SK-N-SH (cell line): ENCODE results near the gene FBXO33.

Experiments used
- EP300 ChIP-seq, 2 experiments: IDR thresholded peaks; 2 replicates each; pipeline versions ENCODE4 v1.4.0 to v1.6.1; 2012; ENCODE audit warnings: borderline replicate concordance in 1 of 2, low read depth in 1 of 2, low read length in 1 of 2
- GABPA ChIP-seq: IDR thresholded peaks from 2 replicates; pipeline ENCODE4 v1.4.0; 2012; ENCODE audit warnings: low read depth, mild to moderate bottlenecking
- JUND ChIP-seq: IDR thresholded peaks from 2 replicates; pipeline ENCODE4 v1.4.0; 2012
- POLR2AphosphoS5 ChIP-seq: IDR thresholded peaks from 2 replicates; pipeline ENCODE4 v1.6.1; 2012; ENCODE audit warnings: low read depth, low read length
- YY1 ChIP-seq: IDR thresholded peaks from 2 replicates; pipeline ENCODE4 v1.4.0; 2012; ENCODE audit warnings: low read depth, mild to moderate bottlenecking
- TF ChIP-seq, protein P1 (sequence below): IDR thresholded peaks from 2 replicates; pipeline ENCODE4; 2012
- TF ChIP-seq, protein P2 (sequence below): fragments of 200-600 bp; sonication (generic); IDR thresholded peaks from 2 replicates; pipeline ENCODE4 v1.6.1; 2017; ENCODE audit warnings: antibody characterized with exemption, mild to moderate bottlenecking, moderate library complexity

DNA sequence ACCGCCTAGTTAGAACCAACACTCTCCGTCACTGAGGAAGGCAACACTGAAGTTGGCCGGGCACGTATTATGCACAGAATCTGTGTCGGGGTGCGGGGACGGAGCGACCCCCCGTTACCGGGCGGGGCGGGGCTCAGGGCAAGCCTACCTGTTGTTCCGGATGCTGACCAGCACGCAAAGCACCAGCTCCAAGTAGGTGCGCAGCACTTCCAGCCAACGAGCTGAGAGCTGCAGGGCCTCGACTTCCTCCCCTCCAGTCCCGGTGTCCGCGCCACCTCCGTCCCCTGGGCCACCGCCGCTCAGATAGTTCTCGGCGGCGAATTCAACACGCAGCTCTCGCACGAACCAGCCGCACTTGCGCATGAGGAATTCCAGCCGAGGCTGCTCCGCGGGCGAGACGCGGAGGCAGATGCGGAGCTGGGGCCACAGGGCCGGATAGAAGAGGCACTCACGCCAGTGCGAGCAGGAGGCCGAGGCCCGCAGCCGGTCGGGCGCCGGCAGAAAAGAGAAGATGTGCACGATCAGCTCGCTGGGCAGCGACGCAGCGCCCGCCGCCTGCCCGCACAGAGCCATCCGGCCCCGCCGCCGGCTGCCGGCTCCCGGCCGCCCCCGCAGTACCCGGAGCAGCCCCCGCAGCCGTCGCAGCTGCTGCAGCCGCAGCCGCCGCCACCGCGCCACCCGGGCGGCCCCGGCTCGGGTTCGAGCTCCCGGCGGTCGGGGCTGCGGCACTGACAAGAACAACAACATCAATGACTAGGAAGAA lies 636 bp downstream of the FBXO33 start:
- TF ChIP-seq JUND (no peak), POLR2AphosphoS5 (no peak), YY1 (no peak), EP300 (IDR thresholded peaks at IDR 0.05; ENCODE audit: borderline replicate concordance in 1 of 2, low read depth in 1 of 2, low read length in 1 of 2) (no peak), GABPA (no peak)
- TF ChIP-seq, protein P1, sequence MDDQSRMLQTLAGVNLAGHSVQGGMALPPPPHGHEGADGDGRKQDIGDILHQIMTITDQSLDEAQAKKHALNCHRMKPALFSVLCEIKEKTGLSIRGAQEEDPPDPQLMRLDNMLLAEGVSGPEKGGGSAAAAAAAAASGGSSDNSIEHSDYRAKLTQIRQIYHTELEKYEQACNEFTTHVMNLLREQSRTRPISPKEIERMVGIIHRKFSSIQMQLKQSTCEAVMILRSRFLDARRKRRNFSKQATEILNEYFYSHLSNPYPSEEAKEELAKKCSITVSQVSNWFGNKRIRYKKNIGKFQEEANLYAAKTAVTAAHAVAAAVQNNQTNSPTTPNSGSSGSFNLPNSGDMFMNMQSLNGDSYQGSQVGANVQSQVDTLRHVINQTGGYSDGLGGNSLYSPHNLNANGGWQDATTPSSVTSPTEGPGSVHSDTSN: no peak
- TF ChIP-seq, protein P2, sequence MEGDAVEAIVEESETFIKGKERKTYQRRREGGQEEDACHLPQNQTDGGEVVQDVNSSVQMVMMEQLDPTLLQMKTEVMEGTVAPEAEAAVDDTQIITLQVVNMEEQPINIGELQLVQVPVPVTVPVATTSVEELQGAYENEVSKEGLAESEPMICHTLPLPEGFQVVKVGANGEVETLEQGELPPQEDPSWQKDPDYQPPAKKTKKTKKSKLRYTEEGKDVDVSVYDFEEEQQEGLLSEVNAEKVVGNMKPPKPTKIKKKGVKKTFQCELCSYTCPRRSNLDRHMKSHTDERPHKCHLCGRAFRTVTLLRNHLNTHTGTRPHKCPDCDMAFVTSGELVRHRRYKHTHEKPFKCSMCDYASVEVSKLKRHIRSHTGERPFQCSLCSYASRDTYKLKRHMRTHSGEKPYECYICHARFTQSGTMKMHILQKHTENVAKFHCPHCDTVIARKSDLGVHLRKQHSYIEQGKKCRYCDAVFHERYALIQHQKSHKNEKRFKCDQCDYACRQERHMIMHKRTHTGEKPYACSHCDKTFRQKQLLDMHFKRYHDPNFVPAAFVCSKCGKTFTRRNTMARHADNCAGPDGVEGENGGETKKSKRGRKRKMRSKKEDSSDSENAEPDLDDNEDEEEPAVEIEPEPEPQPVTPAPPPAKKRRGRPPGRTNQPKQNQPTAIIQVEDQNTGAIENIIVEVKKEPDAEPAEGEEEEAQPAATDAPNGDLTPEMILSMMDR: no peak
